Transverse colon (tissue), 4 donors: ENCODE measurements around the gene ECM2. TPM values are rescaled to one million over a fixed set of nuclear protein-coding genes. Genes with fewer than 3 reads are reported as not detected.

ENCODE experiments used
- DNase-seq: peaks from one replicate; pipeline ENCODE4 v3.0.0-alpha.2; 2019
- H3K27ac ChIP-seq, 4 donors: fragments of 200-600 bp; sonication (generic); 2 replicates each; pipeline ENCODE4 v1.5.1; 2016 to 2018; ENCODE audit warnings: inconsistent platforms in 4 of 4
- H3K27me3 ChIP-seq: fragments of 200-600 bp; sonication (generic); 2 replicates; pipeline ENCODE4 v1.5.1; 2017; ENCODE audit warnings: inconsistent platforms
- H3K36me3 ChIP-seq, 4 donors: fragments of 200-600 bp; sonication (generic); 2 replicates each; pipeline ENCODE4 v1.5.1; 2017 to 2019; ENCODE audit warnings: inconsistent platforms in 4 of 4
- H3K4me1 ChIP-seq, 4 donors: fragments of 200-600 bp; sonication (generic); 2 replicates each; pipeline ENCODE4 v1.5.1; 2017 to 2020; ENCODE audit warnings: inconsistent platforms in 4 of 4
- H3K4me3 ChIP-seq, 4 donors: fragments of 200-600 bp; sonication (generic); 1 replicate in 1 of 4; 2 replicates in 3 of 4; pipeline versions ENCODE4 v1.5.1 to v1.6.1; 2017 to 2019; ENCODE audit warnings: inconsistent platforms in 4 of 4
- H3K9me3 ChIP-seq, 2 donors: fragments of 200-600 bp; sonication (generic); 2 replicates each; pipeline ENCODE4 v1.5.1; 2017 to 2019; ENCODE audit warnings: inconsistent platforms in 2 of 2
- EP300 ChIP-seq: sonication (generic); formaldehyde crosslinking; IDR thresholded peaks from one replicate; pipeline ENCODE4 v1.6.1; 2017; ENCODE audit warnings: antibody characterized with exemption, low read depth
- POLR2A ChIP-seq: fragments of 450-650 bp; IDR thresholded peaks from one replicate; pipeline ENCODE4 v1.6.1; 2016; ENCODE audit warnings: antibody characterized with exemption, mild to moderate bottlenecking, moderate library complexity
- POLR2AphosphoS5 ChIP-seq, 3 donors: sonication (generic); formaldehyde crosslinking; IDR thresholded peaks; one replicate each; pipeline ENCODE4 v1.6.1; 2016; ENCODE audit warnings: antibody characterized with exemption in 3 of 3
- WGBS, 2 donors: methylation state at CpG; one replicate each; pipeline ENCODE4 v1.1.5; 2018; ENCODE audit warnings: low coverage in 1 of 2; 5-methylcytosine and 5-hydroxymethylcytosine counted together
- in situ Hi-C, 4 donors: fragments of 200-750 bp; cut with MboI; loops; one replicate each; pipeline versions ENCODE4 v1.15.0 to v1.15.1; 2017; ENCODE audit warnings: low sequenced_read_pairs in 3 of 4, low pct_ligation_motif_present in 1 of 4, low pct_unique_long_range_greater_than_20kb in 1 of 4
- intact Hi-C: fragments of 100-400 bp; cut with DNase I; formaldehyde crosslinking; loops from one replicate; pipeline ENCODE4 v1.15.1; 2023; ENCODE audit warnings: low total_unique reads
- total RNA-seq, 4 donors: library from RNA; depleted of rRNA; stranded (reverse); fragments of >200 nt; gene quantifications; one replicate each; pipeline ENCODE4 v1.1.0, GENCODE V29; 2016
- TF ChIP-seq, protein P1 (sequence below), 5 experiments: fragments of 200-600 bp in 3 of 5; fragments of 450-650 bp in 2 of 5; sonication (generic) in 3 of 5; IDR thresholded peaks; 1 replicate in 2 of 5; 2 replicates in 3 of 5; pipeline ENCODE4 v1.5.1; 2016 to 2017; ENCODE audit warnings: antibody characterized with exemption in 5 of 5, inconsistent platforms in 3 of 5, mild to moderate bottlenecking in 2 of 5, moderate library complexity in 1 of 5

ECM2 gene
- total RNA-seq, 4 donors from 2014 or later, result 0.37 to 7.2 (median 3.1) TPM

DNA sequence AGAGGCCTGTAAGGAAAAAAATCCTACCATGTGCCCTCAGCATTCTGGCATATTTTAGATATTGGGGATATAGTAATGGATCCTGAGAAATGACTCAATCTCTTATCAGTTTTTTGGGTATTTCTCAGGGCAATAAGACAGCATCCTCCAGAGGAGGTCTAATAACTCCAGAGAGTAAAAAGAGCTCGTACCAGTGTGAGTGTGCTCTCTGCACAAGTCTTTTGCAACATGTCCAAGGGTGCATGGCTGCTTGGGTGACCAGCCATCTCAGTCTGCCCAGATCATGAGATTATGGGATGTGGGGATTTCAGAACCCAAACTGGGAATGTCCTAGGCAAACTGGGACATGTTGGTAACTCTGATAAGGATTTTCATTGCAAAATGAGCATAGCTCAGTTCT, 68.7 kb downstream of the ECM2 start:
- 100% methylated on average over 1 of the region's 1 CpG for WGBS, 2 donors
- intact Hi-C loops, result no loop called here

GRCh38 chr9:92463984-92464383, 71.8 kb downstream of the ECM2 start:
- 64 to 71% methylated on average over 3 of the region's 3 CpGs for WGBS, 2 donors
- H3K9me3 ChIP-seq, result no peaks in the 10 kb centered on the region
- in situ Hi-C loops (no loop called here), intact Hi-C loops (no loop called here)
- no peaks in the 10 kb centered on the region for H3K27me3 ChIP-seq
- no peak for DNase-seq
- no peak overlapping the region for H3K4me3 ChIP-seq
- H3K36me3 ChIP-seq, result no peaks in the 10 kb centered on the region
- H3K27ac ChIP-seq, result peak overlapping the region; percentile 48 to 74 (median 73)
- TF ChIP-seq POLR2A, result no peak
- TF ChIP-seq, protein P1, sequence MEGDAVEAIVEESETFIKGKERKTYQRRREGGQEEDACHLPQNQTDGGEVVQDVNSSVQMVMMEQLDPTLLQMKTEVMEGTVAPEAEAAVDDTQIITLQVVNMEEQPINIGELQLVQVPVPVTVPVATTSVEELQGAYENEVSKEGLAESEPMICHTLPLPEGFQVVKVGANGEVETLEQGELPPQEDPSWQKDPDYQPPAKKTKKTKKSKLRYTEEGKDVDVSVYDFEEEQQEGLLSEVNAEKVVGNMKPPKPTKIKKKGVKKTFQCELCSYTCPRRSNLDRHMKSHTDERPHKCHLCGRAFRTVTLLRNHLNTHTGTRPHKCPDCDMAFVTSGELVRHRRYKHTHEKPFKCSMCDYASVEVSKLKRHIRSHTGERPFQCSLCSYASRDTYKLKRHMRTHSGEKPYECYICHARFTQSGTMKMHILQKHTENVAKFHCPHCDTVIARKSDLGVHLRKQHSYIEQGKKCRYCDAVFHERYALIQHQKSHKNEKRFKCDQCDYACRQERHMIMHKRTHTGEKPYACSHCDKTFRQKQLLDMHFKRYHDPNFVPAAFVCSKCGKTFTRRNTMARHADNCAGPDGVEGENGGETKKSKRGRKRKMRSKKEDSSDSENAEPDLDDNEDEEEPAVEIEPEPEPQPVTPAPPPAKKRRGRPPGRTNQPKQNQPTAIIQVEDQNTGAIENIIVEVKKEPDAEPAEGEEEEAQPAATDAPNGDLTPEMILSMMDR (IDR thresholded peaks at IDR 0.05), result no peak
- TF ChIP-seq POLR2AphosphoS5 (IDR thresholded peaks at IDR 0.05), result peak in 2 of 3 donors; percentile 52 to 59
- no peak for TF ChIP-seq EP300
- H3K4me1 ChIP-seq, result peaks cover 0 to 6% (median 0%) of the 10 kb centered on the region in 4 donors

More for the DNA sequence above, 68.7 kb downstream of the ECM2 start:
- no peak for DNase-seq
- peaks cover 0 to 6% (median 0%) of the 10 kb centered on the region in 4 donors for H3K4me1 ChIP-seq
- in situ Hi-C loops, result no loop called here
- H3K36me3 ChIP-seq, result no peaks in the 10 kb centered on the region
- TF ChIP-seq, protein P1 (IDR thresholded peaks at IDR 0.05), result no peak
- TF ChIP-seq POLR2AphosphoS5 (IDR thresholded peaks at IDR 0.05) (no peak), POLR2A (no peak), EP300 (no peak)
- H3K27me3 ChIP-seq, result no peaks in the 10 kb centered on the region
- no peaks in the 10 kb centered on the region for H3K9me3 ChIP-seq
- no peak overlapping the region for H3K4me3 ChIP-seq
- H3K27ac ChIP-seq, result no peak overlapping the region

GRCh38 chr9:92463387-92463786, 72.4 kb downstream of the ECM2 start:
- H3K27me3 ChIP-seq, result no peaks in the 10 kb centered on the region
- in situ Hi-C loops, result no loop called here
- no peak overlapping the region for H3K4me3 ChIP-seq
- intact Hi-C loops, result no loop called here
- TF ChIP-seq, protein P1 (IDR thresholded peaks at IDR 0.05), result no peak
- no peak for TF ChIP-seq POLR2AphosphoS5 (IDR thresholded peaks at IDR 0.05)
- H3K9me3 ChIP-seq, result no peaks in the 10 kb centered on the region
- DNase-seq, result no peak
- peaks cover 0 to 6% (median 0%) of the 10 kb centered on the region in 4 donors for H3K4me1 ChIP-seq
- peak overlapping the region; percentile 24 to 74 (median 58) for H3K27ac ChIP-seq
- H3K36me3 ChIP-seq, result no peaks in the 10 kb centered on the region

DNA sequence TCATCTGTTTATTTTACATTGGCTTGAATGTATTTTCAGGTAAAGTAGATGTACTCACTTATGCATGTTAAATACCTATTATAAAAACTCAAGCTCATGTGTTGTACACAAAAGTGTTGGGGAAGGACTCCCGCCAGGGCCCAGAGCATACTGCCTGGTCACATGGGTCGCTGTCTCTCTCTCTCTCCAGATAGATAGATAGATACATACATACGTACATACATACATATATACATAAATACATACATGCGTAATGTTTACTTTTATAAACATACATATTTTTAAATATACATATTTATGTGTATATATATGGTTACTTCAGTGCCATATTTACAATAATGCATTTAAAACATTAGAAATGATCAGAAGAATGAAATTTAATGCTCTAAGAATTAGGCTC, 78.2 kb downstream of the ECM2 start:
- TF ChIP-seq EP300, result no peak
- TF ChIP-seq POLR2AphosphoS5 (IDR thresholded peaks at IDR 0.05), result no peak
- no peak for TF ChIP-seq POLR2A
- TF ChIP-seq, protein P1 (IDR thresholded peaks at IDR 0.05), result no peak
- Histone ChIP-seq H3K27ac (no peak overlapping the region), H3K27me3 (no peaks in the 10 kb centered on the region), H3K4me3 (no peak overlapping the region), H3K9me3 (no peaks in the 10 kb centered on the region), H3K4me1 (no peaks in the 10 kb centered on the region), H3K36me3 (no peaks in the 10 kb centered on the region)
- no peak for DNase-seq
- 95 to 100% methylated on average over 4 of the region's 4 CpGs for WGBS, 2 donors
- intact Hi-C loops (no loop called here), in situ Hi-C loops (no loop called here)
